ENCODE results near the gene P3H1.

DNA sequence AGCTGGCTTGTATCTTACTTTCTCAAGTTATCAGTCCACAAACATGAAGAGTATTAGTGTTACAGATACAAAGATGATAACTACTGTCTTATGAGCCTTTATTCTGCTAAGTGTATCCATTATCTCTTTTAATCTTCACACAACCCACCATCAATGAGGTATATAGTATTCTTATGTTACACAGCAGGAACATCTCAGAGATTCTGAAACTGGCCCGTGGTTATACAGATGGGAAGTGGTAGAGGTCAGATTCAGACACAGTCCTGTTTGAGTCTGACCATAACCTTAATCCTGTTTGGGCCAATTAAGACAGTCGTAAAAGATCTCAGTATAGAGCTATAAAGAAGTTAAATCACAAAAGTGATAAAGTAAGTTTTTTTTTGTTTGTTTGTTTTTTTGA is 12.9 kb upstream of the P3H1 start:
- no peak for TF ChIP-seq CTCF (IDR thresholded peaks at IDR 0.05)
- TF ChIP-seq TCF7L2 (IDR thresholded peaks at IDR 0.05; ENCODE audit: low read depth, low read length) = no peak
- no peak for TF ChIP-seq REST (IDR thresholded peaks at IDR 0.05; ENCODE audit: insufficient read depth in 1 of 2, low read depth in 2 of 2, low read length in 1 of 2)
- no peak for TF ChIP-seq POLR2AphosphoS5 (IDR thresholded peaks at IDR 0.05; ENCODE audit: low read depth, low read length)
- no peak for TF ChIP-seq SIN3A (IDR thresholded peaks at IDR 0.05; ENCODE audit: borderline replicate concordance, insufficient read depth, low read depth, low read length)
